ENCODE data around the gene OSTM1. TPM values are rescaled to one million over a fixed set of nuclear protein-coding genes. Genes with fewer than 3 reads are reported as not detected.

OSTM1 gene
- total and polyA plus RNA-seq, 2 of the 13 experiments (the other 11 are each of a cell fraction or from before 2014, with no cell fraction given): 8.7 to 20.5 TPM

DNA sequence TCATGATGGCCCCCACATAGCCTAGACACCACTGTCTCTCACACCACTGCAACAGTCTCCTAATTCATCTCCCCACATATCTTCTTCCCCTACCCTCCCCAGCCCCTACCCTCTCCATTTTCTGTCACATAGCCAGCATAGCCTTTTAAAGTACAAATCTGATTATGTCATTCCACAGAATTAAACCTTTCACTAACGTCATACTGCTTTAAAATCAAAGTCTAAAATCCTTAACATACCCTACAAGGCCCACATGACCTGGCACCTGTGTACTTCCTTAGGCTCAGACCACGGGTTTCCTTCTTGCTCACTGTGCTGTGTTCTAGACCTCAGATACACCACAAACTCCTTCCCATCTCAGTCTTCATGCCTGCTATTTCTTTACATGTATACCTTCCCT, 5.9 kb downstream of the OSTM1 start:
- no peak for ATAC-seq
- no TSS peak for BruUV-seq (replicated peaks)
- FAIRE-seq: no peak
- no peaks in the 10 kb centered on the region for H3K79me2 ChIP-seq (ENCODE audit: insufficient read depth, low read length)
- H3K4me2 ChIP-seq (ENCODE audit: low read depth, low read length): no peak overlapping the region
- no peak overlapping the region for H2AFZ ChIP-seq (ENCODE audit: low read length)
- no peak overlapping the region for H3K4me3 ChIP-seq (replicated peaks in 1 of 3; ENCODE audit: insufficient read depth in 1 of 3, low read depth in 2 of 3, low read length in 3 of 3)
- H3K27me3 ChIP-seq (ENCODE audit: control insufficient read depth in 1 of 2, insufficient read depth in 2 of 2, low read length in 2 of 2): no peaks in the 10 kb centered on the region
- in situ Hi-C loops (cut with HindIII; ENCODE audit: extremely low pct_ligation_motif_present, low pct_unique_long_range_greater_than_20kb): no loop called here
- no peaks in the 10 kb centered on the region for H3K9me3 ChIP-seq (ENCODE audit: low read length)
- DNase-seq (ENCODE audit: low spot score): no peak
- CTCF ChIA-PET (ENCODE audit: low intra/inter-chr PET ratio, low total read pairs): no interaction called here
- no peak overlapping the region for H3K27ac ChIP-seq (ENCODE audit: extremely low read length, insufficient read depth, low read length)
- TF ChIP-seq SIX1 (CRISPR knock-in tag; IDR thresholded peaks at IDR 0.05; ENCODE audit: borderline replicate concordance) (no peak), ZNF263 (CRISPR knock-in tag; IDR thresholded peaks at IDR 0.05) (no peak), MED1 (CRISPR knock-in tag; IDR thresholded peaks at IDR 0.05) (no peak), NR0B2 (CRISPR knock-in tag; IDR thresholded peaks at IDR 0.05) (no peak), PLRG1 (conservative IDR thresholded peaks at IDR 0.05) (no peak), TAF15 (IDR thresholded peaks at IDR 0.05; ENCODE audit: low read depth, low read length, poor library complexity, severe bottlenecking) (no peak), AGO1 (IDR thresholded peaks at IDR 0.05; ENCODE audit: low read depth, low read length, poor library complexity, severe bottlenecking) (no peak), ZC3H13 (CRISPR knock-in tag; IDR thresholded peaks at IDR 0.05) (no peak), ZNF569 (CRISPR knock-in tag; IDR thresholded peaks at IDR 0.05; ENCODE audit: borderline replicate concordance) (no peak), ZNF563 (CRISPR knock-in tag; IDR thresholded peaks at IDR 0.05) (no peak), ZNF557 (CRISPR knock-in tag; IDR thresholded peaks at IDR 0.05) (no peak), NCOA5 (CRISPR knock-in tag; IDR thresholded peaks at IDR 0.05) (no peak)
- H3K9ac ChIP-seq (ENCODE audit: insufficient read depth, low read depth, low read length): no peak overlapping the region
- H4K20me1 ChIP-seq (ENCODE audit: insufficient read depth, low read length): no peaks in the 10 kb centered on the region
- intact Hi-C loops (cut with micrococcal nuclease; ENCODE audit: unreplicated experiment): no loop called here
- 86% methylated on average over 2 of the region's 2 CpGs for WGBS (ENCODE audit: low lambda C conversion rate)
- no peaks in the 10 kb centered on the region for H3K36me3 ChIP-seq (replicated peaks in 1 of 2; ENCODE audit: control insufficient read depth in 1 of 2, insufficient read depth in 2 of 2, low read length in 2 of 2)
- H3K4me1 ChIP-seq (ENCODE audit: insufficient read depth, low read length): peaks cover 8% of the 10 kb centered on the region
- POLR2A ChIA-PET: no interaction called here
